ENCODE data around the gene AGPS. TPM values are rescaled to one million over a fixed set of nuclear protein-coding genes. Genes with fewer than 3 reads are reported as not detected.
"Not testable (repeated sequence)": the region's sequence is repeated elsewhere in the genome, so short reads cannot be mapped to it uniquely, and the experiment has no call there.

The AGPS gene
- polyA plus RNA-seq, 1 of the 3 experiments (the other 2 are of a cell fraction), result 10.9 TPM

DNA sequence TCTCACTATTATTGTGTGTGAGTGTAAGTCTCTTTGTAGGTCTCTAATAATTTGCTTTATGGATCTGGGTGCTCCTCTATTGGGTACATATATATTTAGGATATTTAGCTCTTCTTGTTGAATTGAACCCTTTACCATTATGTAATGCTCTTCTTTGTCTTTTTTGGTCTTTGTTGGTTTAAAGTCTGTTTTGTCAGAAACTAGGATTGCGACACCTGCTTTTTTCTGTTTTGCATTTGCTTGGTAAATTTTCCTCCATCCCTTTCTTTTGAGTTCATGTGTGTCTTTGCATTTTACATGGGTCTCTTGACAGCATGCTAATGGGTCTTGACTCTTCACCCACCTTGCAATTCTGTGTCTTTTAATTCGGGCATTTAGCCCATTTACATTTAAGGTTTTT is 35.4 kb downstream of the AGPS start:
- H3K9ac ChIP-seq; H4K20me1 ChIP-seq (ENCODE audit: insufficient read depth); H2AFZ ChIP-seq (ENCODE audit: low read depth); H3K9me2 ChIP-seq; CTCF ChIA-PET; H3K27me3 ChIP-seq (ENCODE audit: insufficient read depth); DNase-seq; H3F3A ChIP-seq (replicated peaks; ENCODE audit: insufficient read depth); POLR2A ChIA-PET; H3K4me1 ChIP-seq (ENCODE audit: control insufficient read depth in 1 of 2, insufficient read depth in 2 of 2, low read depth in 1 of 2, low read length in 1 of 2); H3K27ac ChIP-seq (ENCODE audit: low read depth in 2 of 2, low read length in 1 of 2); H3K4me3 ChIP-seq (ENCODE audit: low read depth in 2 of 2, low read length in 1 of 2); H3K4me2 ChIP-seq; H3K9me3 ChIP-seq: not testable (repeated sequence)
- Histone ChIP-seq H3K79me2 (ENCODE audit: insufficient read depth) (peaks cover 97% of the 10 kb centered on the region), H3K36me3 (replicated peaks in 1 of 2; ENCODE audit: control insufficient read depth in 1 of 2, insufficient read depth in 2 of 2, low read length in 1 of 2) (peaks cover 6 to 40% of the 10 kb centered on the region in 2 experiments)
- WGBS (ENCODE audit: low lambda C conversion rate), result 98% methylated on average over 2 of the region's 2 CpGs

DNA sequence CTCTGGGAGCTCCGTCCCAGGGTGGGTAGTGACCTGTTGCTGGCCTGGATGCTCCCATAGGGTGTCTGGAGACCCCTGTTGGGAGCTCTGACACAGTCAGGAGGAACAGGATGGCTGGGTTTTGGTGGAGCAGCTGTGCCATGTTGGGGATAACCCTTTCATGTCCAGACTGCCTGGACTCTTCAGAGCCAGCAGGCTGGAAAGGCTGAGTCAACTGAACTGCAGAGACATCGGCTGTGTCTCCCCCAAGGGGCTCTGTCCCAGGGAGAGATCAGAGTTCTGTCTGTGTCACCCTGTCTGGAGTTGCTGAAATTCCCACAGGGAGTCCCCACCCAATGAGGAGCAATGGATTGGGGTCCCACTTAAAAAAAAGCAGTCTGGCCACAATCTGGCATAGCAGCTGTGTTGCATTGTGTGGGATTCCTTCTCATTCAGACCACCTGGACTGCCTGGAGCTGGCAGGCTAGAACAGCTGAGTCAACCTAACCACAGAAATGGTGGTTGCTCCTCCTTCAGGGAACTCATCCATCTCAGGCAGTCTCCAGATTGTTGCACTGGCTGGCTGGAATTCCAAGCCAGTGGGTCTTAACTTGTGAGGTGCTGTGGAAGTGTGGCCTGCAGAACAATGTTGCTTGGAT is 37.2 kb downstream of the AGPS start:
- Histone ChIP-seq H3K9ac (no peak overlapping the region), H3K9me2 (no peaks in the 10 kb centered on the region)
- TF ChIP-seq ELF1 (IDR thresholded peaks at IDR 0.05) (no peak), EZH2phosphoT487 (IDR thresholded peaks at IDR 0.05; ENCODE audit: borderline replicate concordance, low read depth) (no peak), CHD2 (IDR thresholded peaks at IDR 0.05; ENCODE audit: low read length, partially characterized antibody) (no peak), PBX3 (IDR thresholded peaks at IDR 0.05) (peak; percentile 34), TEAD4 (IDR thresholded peaks at IDR 0.05; ENCODE audit: borderline replicate concordance, insufficient read depth) (0 out of 2 replicates have a peak, but pooled peaks have one; percentile 18), RXRA (IDR thresholded peaks at IDR 0.05; ENCODE audit: borderline replicate concordance, low read depth) (no peak), SIN3A (IDR thresholded peaks at IDR 0.05; ENCODE audit: borderline replicate concordance, low read depth, low read length) (no peak), JUND (IDR thresholded peaks at IDR 0.05) (0 out of 2 replicates have a peak, but pooled peaks have one; percentile 18), TCF12 (IDR thresholded peaks at IDR 0.05) (peak; percentile 91), FOSL2 (IDR thresholded peaks at IDR 0.05; ENCODE audit: borderline replicate concordance, low read depth) (0 out of 2 replicates have a peak, but pooled peaks have one; percentile 23), GABPA (IDR thresholded peaks at IDR 0.05; ENCODE audit: low read depth) (no peak), GATA2 (CRISPR knock-in tag; IDR thresholded peaks at IDR 0.05) (no peak), MEF2A (IDR thresholded peaks at IDR 0.05; ENCODE audit: borderline replicate concordance, low read depth) (no peak), RFX5 (IDR thresholded peaks at IDR 0.05; ENCODE audit: low read length) (no peak), NFIC (IDR thresholded peaks at IDR 0.05; ENCODE audit: borderline replicate concordance) (0 out of 2 replicates have a peak, but pooled peaks have one; percentile 11), EP300 (IDR thresholded peaks at IDR 0.05; ENCODE audit: borderline replicate concordance in 1 of 2, low read depth in 1 of 2, low read length in 1 of 2) (no peak), NRF1 (IDR thresholded peaks at IDR 0.05; ENCODE audit: low read depth, low read length) (no peak), FOXM1 (IDR thresholded peaks at IDR 0.05; ENCODE audit: low read depth) (no peak), IRF3 (IDR thresholded peaks at IDR 0.05; ENCODE audit: low read depth, low read length) (no peak), RAD21 (IDR thresholded peaks at IDR 0.05; ENCODE audit: low read length) (no peak)
- TF ChIP-seq, protein P1, sequence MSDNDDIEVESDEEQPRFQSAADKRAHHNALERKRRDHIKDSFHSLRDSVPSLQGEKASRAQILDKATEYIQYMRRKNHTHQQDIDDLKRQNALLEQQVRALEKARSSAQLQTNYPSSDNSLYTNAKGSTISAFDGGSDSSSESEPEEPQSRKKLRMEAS (IDR thresholded peaks at IDR 0.05; ENCODE audit: low read depth), result no peak
- TF ChIP-seq, protein P2, sequence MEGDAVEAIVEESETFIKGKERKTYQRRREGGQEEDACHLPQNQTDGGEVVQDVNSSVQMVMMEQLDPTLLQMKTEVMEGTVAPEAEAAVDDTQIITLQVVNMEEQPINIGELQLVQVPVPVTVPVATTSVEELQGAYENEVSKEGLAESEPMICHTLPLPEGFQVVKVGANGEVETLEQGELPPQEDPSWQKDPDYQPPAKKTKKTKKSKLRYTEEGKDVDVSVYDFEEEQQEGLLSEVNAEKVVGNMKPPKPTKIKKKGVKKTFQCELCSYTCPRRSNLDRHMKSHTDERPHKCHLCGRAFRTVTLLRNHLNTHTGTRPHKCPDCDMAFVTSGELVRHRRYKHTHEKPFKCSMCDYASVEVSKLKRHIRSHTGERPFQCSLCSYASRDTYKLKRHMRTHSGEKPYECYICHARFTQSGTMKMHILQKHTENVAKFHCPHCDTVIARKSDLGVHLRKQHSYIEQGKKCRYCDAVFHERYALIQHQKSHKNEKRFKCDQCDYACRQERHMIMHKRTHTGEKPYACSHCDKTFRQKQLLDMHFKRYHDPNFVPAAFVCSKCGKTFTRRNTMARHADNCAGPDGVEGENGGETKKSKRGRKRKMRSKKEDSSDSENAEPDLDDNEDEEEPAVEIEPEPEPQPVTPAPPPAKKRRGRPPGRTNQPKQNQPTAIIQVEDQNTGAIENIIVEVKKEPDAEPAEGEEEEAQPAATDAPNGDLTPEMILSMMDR (IDR thresholded peaks at IDR 0.05), result no peak

More for the DNA sequence above, 37.2 kb downstream of the AGPS start:
- WGBS (ENCODE audit: low lambda C conversion rate), result 100% methylated on average over 2 of the region's 2 CpGs
- DNase-seq, result no peak
- POLR2A ChIA-PET, result no interaction called here
- CTCF ChIA-PET, result interaction anchor here (1.0 to 2.7 kb wide), 3 partner anchors 13 to 333 kb away, joined by 3 to 11 read pairs (median 4); no protein-coding TSS in a partner anchor
- Histone ChIP-seq H3K36me3 (replicated peaks in 1 of 2; ENCODE audit: control insufficient read depth in 1 of 2, insufficient read depth in 2 of 2, low read length in 1 of 2) (peaks cover 8 to 52% of the 10 kb centered on the region in 2 experiments), H3F3A (replicated peaks; ENCODE audit: insufficient read depth) (peaks cover 6% of the 10 kb centered on the region), H3K27me3 (ENCODE audit: insufficient read depth) (no peaks in the 10 kb centered on the region), H3K4me2 (no peak overlapping the region), H3K4me3 (ENCODE audit: low read depth in 2 of 2, low read length in 1 of 2) (no peak overlapping the region; a peak in 1 of 4 replicates), H3K27ac (ENCODE audit: low read depth in 2 of 2, low read length in 1 of 2) (peak overlapping the region in 1 of 2 experiments; percentile 22; a peak in 2 of 4 replicates), H4K20me1 (ENCODE audit: insufficient read depth) (no peaks in the 10 kb centered on the region), H2AFZ (ENCODE audit: low read depth) (no peak overlapping the region), H3K4me1 (ENCODE audit: control insufficient read depth in 1 of 2, insufficient read depth in 2 of 2, low read depth in 1 of 2, low read length in 1 of 2) (0 out of 4 replicates have a peak, but pooled peaks cover 0 to 5% of the 10 kb centered on the region in 2 experiments), H3K79me2 (ENCODE audit: insufficient read depth) (peaks cover 95% of the 10 kb centered on the region), H3K9me3 (peaks cover 21% of the 10 kb centered on the region; the same call in 1 of the 2 replicates)

Measured in SK-N-SH (cell line).